Effector CD4-positive, alpha-beta T cell (primary cell): ENCODE measurements around the gene CENPP.
"Not testable (repeated sequence)": the region's sequence is repeated elsewhere in the genome, so short reads cannot be mapped to it uniquely, and the experiment has no call there.

Source experiments
- DNase-seq: peaks from one replicate; pipeline ENCODE4 v3.0.0-alpha.2; 2020

CENPP gene

DNA sequence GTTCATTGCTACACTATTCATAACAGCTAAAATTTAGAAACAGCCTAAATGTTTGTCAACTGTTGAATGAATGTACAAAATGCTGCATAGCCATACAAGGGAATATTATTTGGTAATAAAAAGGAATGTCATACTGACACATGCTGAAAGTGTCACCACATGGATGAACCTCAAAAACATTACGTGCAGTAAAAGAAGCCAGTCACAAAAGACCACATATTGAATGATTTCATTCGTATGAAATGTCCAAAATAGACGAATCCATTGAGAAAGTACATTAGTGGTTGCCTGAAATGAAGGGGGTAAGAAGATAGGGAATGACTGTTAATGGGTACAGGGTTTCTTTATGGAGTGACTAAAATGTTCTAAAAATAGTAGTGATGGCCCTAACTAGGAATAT, 221.6 kb downstream of the CENPP start:
- no peak for DNase-seq

DNA sequence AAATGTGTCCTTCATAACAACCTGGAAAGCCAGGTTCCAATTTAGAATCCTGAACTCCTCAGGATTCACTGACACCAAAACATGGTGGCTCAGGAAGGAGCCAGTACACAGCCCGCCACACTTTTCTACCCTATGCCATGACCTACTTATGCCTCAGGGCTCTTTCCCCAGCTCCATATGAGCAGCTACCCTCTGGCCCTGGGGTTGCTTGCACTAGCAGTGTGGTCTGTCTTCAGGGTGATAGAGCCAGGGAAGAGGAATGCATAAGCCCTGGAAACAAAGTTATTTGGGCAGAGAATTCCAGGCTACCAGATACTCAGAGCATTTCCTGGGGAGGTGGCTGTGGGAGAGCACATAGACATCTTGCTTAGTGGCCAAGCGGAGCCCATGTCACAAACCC, 225.0 kb downstream of the CENPP start:
- no peak for DNase-seq

DNA sequence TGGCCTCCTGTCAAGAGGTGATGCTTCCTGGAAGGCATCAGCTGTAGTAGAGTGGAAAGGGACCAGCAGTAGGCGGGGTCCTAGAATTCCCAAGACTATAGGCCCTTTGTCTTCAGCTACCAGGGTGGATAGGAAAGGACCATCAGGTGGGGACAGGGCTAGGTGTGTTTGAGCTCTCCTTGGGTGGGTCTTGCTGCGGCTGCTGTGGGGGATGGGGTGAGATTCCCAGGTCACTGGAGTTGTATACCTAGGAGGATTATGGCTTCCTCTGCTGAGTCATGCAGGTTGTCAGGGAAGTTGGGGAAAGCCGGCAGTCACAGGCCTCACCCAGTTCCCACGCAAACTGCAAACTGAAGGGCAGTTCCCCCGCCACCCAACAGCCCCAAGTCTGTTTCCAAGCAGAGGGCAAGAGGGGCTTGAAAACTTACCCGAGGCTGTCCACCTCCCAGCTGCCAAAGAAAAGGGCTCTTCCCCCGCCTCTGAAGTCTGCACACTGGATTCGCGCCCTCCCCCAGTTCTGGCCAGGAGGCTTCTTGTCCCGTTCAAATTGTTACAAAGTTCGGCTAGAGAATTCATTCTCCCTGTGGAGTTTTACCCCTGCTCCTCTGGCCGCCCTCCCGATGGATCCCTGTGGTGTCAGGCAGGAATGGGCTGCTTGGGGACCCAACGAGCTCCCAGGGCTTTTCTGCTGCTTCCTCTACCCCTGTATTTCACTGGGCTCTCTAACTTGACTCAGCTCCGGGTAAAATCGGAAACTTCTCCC, 233.0 kb downstream of the CENPP start:
- no peak for DNase-seq

DNA sequence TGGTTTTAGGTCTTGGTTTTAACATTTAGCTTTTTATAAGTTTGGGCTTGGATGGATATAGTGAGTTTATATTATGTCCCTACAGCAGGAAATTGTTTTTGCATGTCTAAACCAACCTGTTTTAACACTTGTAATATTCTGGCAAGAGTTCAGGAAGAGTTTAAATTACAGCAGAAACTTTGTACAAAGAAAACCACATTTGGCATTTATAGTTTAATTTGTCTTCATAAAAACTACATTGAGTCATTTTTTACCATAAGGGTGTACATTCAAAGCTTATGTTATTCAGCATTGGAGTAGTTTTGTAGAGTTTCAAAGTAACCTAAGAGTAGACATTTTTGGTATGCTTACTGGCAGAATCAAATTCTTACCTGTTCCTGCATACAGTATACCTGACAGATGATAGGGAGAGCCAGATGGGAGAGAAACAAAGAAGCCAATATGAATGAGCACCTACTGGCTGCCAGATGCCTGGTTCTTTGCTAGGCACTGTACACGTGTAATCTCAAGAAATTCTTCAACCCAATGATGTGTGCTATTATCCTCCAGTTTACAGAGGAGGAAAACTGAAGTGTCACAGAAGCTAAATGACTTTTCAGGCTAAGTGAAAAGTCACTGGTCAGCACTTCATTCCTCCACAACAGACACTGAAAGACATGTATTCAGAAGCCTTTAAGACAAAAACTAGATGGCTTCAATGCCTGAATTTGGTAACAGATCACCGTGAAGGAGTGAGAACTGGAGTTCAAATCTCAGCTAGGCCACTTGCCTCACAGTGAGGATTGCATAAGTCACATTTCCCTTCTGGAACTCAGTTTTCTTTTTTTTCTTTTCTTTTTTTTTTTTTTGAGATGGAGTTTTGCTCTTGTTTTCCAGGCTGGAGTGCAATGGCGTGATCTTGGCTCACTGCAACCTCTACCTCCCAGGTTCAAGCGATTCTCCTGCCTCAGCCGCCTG, 235.9 kb downstream of the CENPP start:
- no peak for DNase-seq

DNA sequence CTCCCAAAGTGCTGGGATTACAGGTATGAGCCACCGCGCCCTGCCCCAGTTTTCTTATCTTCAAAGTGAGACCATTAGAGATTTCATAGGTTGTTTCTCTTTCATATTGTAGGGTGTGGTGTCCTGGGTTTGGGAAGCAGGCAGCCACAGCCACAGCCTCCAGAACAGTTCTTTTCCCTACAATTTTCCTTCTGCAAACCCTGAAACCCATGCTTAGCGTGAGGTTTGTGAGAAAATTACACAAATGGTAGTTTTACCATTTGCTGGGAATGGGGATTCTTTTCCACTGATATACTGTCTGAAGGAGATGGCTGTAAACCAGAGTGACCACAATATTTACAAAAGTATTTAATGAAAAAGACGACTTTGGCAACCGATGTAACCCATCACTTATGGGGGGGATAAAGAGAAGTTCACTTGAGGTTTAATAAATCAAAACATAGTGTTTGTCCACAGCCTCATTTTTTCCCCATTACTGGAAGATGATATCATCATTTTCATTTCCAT, 236.8 kb downstream of the CENPP start:
- DNase-seq: no peak

DNA sequence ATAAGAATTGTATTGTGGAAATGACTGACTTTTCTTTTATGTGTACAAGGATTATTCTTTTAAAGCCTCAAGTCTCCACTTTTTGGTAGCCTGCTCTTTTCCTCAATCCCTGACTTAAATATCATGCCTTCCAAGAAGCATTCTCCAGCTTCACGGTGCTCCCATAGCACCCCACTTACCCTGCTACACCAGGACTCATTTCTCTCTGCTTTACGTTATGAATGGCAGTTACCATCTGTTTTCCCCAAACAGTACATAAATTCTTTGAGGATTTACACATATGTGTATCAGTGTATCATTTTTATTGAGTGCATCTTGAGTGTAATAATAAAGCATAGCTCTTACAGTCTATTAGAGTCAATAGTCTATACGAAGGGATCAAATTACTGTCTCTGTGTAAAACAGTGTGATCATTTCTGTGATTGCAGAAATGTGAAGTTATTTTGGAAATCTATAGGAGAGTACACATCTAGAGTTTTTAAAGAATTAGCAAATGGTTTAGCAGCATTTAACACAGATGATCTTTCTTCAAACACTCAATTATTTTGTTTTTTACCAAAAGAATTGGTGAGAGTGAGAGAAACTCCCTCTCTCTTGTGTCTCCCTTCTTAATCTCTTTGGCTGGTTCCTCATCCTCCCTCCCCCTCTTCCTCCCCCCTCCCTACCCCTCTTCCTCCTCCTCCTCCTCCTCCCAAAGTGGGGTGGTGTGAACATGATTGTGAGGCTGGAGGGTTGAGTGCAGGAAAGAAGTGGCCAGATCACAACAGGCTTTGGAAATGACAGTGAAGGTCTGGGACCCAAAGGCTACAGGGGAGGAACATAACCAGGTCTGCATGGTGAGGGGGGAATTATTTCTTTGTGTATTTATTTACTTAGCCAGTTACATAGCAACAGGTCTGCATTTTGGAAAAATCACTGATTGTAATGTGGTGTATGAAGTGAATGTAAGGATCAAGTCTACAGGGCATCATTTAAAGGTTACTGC, 237.7 kb downstream of the CENPP start:
- DNase-seq: no peak

DNA sequence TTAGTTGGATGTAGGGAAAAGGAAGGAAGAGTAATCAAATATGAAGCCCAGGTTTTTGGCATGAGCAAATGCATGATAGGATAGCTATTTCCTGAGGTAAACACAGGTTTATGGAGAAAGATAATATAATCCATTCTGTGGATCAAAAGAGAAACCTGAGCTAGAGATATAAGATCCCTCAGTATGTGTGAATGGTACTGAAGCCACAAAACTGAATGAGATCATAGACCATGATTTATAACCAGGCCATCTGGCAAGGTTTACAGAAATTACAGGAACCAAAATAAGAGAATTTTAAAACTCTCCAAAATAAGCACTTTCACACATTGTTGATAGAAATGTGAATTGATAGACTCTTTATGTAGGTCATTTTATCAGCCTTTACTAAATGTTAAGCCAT, 238.8 kb downstream of the CENPP start:
- no peak for DNase-seq

DNA sequence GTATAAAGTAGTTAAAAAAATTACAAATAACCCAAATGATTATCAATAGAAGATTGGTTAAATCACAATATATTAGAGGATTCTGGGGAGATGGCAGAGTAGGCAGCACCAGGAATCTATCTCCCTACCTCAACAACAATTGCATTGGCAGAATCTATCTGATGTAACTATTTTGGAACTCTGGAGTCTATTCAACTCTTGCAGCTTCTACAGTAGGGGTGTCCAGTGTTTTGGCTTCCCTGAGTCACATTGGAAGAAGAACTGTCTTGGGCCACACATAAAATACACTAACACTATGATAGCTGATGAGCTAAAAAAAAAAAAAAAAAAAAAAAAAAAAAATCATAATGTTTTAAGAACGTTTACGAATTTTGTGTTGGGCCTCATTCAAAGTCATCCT, 239.2 kb downstream of the CENPP start:
- no peak for DNase-seq

DNA sequence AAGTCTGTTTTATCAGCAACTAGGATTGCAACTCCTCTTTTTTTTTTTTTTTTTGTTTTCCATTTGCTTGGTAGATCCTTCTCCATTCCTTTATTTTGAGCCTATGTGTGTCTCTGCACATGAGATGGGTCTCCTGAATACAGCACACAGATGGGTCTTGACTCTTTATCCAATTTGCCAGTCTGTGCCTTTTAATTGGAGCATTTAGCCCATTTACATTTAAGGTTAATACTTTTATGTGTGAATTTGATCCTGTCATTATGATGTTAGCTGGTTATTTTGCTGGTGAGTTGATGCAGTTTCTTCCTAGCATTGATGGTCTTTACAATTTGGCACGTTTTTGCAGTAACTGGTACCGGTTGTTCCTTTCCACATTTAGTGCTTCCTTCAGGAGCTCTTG, 246.1 kb downstream of the CENPP start:
- DNase-seq: not testable (repeated sequence)

DNA sequence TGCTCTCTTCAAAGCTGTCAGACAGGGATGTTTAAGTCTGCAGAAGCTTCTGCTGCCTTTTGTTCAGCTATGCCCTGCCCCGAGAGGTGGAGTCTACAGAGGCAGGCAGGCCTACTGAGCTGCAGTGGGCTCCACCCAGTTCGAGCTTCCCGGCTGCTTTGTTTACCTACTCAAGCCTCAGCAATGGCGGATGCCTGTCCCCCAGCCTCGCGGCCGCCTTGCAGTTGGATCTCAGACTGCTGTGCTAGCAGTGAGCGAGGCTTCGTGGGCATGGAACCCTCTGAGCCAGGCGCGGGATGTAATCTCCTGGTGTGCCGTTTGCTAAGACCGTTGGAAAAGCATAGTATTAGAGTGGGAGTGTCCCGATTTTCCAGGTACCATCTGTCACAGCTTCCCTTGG, 247.9 kb downstream of the CENPP start:
- DNase-seq: not testable (repeated sequence)

DNA sequence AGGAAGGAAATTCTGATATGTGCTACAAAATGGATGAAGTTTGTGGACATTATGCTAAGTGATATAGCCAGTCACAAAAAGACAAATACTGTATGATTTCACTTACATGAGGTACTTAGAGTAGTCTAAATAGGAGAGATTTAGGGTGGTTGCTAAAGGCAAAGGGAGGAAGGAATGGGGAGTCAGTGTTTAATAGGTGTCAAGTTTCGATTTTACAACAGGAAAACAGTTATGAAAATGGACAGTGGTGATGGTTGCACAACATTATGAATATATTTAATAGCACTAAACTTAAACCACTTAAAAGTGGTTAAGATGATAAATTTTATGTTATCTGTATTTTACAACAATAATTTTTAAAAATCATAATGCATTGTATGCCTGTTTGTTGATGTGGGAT, 250.4 kb downstream of the CENPP start:
- DNase-seq: no peak

DNA sequence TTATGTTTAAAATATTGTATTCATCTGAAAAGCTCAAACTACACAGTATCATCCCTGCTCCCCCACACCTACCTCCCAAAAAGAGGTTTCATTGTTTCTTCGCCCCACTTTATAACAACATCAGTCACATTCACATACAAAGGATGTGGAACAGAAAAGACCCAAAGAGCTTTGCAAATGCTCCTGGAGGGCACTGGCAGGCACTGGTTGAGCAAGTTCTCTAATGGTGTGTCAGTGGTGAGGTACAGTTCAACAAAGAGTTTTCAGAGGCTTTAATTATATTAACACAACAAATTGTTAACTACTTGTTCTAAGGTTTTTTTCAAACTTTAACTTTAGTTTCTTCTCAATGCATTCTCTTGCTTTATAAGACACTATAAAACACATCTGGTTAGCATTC, 264.2 kb downstream of the CENPP start:
- no peak for DNase-seq

DNA sequence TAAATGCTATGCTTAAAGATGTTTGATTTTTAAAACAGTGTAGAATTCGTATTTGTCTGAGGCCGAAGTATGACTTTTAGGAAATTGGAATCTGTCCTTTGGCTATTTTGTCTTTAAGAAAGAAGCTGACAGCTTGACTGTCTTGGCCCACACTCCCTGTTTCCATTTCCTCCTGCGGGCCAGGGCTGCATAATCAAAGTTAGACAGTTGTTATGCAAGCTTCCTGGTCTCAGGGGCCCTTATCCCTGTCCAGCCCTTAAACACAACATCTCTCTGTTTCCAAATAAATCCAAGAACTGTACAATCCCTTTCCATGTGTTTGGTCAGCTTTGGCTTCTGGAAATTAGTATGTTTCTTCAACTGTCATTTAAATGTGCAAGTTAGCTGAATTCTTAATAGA, 264.6 kb downstream of the CENPP start:
- no peak for DNase-seq

DNA sequence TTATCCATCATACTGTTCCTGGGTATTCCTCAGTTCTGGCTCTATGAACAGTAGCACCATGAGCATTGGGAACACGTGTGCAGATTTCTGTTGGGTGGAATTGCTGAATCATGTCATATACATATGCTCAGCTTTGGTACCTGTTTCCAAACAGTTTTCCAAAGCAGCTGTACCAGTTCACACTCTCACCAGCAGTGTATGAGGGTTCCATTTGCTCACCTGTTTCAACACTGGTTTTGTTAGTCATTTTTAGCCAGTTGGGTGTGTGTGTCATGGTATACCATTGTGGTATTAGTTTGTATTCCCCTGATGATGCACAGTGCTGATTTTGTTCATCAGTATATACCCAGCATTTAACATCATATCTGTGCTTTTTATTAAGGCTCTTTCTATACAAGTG, 266.8 kb downstream of the CENPP start:
- no peak for DNase-seq

DNA sequence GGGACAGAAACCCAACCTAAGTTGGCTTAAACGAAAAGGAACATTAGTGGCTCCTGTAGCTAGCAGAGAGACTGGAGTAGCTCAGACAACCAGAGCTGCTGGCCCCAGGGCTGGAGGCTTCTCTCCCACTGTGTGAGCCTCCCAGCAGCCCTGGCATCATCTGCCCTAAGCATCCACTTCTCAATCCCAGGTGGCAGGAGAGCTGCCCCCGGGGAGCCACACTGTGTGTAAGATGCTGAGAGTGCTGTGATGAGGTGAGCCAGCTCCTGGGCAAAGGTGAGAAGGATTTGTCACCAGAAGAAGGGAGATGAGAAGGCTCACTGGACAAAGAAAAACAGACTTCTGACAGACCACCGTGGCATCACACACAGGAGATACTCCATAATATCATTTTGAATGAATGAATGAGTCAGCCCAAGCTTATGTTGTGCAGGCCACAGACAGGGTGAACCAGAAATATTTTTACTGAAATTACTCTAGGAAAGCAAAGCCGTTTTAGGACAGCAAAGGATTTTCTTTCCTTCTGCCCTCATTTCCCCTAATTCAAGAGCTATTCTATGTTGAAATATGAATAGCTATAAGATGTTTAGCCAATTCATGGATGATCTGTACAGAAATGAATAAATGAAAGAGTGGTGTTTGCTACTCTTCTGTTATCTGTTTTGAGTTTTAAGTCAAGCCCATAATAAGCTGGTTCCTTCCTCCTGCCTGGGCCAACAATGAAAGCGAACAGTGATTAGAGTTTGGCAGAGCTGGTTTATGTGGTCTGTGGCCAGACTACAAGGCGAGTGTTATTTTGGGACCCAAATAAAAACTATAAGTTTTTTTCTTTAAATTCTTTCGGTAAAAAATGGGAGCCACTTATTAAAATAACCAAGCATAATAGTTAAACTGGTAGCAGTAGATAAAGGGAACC, 267.5 kb downstream of the CENPP start:
- DNase-seq: no peak

DNA sequence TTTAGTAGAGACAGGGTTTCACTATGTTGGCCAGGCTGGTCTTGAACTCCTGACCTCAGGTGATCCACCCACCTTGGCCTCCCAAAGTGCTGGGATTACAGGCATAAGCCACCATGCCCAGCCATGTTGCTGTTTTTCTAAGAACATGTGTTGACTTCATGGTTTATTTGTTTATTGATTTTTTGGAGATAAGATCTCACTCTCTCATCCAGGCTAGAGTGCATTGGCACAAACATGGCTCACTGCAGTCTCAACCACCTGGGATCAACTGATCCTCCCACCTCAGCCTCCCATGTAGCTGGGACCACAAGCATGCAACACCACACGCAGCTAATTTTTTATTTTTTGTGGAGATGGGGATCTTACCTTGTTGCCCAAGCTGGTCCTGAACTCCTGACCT, 269.3 kb downstream of the CENPP start:
- DNase-seq: not testable (repeated sequence)

DNA sequence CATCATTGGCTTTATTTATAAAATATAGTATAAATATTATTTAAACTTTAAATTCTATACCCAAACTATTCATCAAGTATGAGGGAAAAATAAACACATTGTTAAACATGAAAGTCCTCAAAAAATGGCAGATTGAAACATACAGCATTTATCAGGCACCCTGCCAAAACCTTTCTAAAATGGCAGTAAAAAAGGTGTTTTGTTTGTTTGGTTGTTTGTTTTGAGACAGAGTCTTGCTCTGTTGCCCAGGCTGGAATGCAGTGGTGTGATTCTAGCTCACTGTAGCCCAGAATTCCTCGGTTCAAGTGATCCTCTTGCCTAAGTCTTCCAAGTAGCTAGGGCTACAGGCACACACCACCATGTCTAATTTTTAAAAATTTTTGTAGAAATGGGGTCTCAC, 270.2 kb downstream of the CENPP start:
- no peak for DNase-seq

DNA sequence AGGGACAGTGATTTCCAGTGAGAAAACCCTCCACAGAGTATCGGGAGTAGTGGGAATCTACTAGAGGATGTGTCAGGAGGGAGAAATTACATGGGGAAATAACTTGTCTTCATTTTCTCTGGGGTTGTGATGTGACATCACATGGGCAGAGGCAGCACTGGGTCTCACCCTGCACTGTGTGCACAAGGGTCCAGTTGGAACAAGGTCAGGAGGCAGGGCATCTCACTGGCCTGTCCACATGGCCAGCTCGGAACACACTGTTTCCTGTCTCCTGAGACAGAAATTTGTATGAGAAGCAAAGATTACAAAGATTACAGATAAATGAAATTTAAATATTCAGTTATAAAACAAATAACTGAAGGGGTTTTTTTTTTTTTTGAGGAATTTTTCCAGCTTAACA, 272.6 kb downstream of the CENPP start:
- DNase-seq: no peak

DNA sequence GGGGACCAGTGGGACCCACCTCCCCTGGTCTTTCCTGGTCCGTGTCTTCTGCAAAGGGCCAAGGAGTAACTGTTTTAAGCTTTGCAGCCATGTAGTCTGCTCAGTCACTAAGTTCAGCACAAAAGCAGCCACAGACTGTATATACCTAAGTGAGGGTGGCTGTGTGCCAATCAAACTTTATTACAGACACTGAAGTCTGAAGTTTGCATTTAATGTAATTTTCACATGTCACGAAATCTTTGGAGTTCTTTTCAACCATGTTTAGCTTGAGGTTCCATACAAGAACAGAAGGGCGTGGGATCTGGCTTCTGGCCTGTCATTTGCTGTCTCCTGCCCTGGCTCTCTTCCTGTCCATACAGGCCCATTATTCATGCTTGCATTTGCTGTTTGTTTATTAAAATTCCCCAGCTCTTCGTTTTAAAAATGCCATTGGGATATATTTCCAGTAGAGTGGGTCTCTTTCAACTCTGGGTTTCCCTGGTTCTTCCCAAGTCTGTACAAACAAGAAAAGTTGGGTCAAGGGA, 274.2 kb downstream of the CENPP start:
- no peak for DNase-seq

DNA sequence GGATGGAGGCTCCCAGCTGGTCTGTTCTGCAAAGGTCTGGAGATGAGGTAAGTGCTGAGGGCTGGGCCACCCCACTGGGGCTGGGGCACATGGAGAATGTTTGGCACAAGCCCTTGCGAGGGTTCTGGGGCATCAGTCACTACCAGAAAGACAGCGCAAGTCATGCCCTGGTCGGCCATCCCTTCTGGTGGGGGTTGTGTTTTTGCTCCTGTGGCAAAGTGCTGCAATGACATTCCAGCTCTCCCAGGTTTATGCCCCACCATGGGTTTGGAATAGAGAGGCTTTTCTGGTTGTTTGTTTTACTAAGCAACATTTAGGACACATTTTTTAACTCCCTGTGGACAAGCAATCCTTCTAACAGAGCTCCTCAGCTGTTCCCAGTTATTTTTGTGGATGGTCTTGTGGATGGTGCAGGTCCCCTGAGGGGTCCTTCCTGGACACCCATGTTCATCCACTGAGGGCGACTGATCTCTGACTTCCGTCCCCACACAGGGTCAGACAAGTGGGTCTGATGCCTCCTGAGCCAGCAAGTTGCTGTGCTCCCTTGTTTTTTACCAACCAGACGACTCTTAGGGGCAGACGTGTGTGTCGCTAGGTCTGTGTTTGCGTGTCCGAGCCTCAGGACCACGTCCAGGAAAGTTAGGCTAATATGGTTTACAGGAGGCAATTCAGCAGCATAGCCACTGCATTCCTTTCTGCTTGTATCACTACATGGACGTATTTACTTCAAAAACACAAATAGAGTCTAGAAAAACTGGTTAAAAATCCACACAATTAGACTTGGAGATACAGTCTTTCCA, 274.9 kb downstream of the CENPP start:
- no peak for DNase-seq
